ENCODE results near the gene VPS37C. TPM values are rescaled to one million over a fixed set of nuclear protein-coding genes. Genes with fewer than 3 reads are reported as not detected.
"Not testable (repeated sequence)": the region's sequence is repeated elsewhere in the genome, so short reads cannot be mapped to it uniquely, and the experiment has no call there.

VPS37C gene
- total and polyA plus RNA-seq, 4 donors, result 14.8 to 35.8 (median 22.3) TPM

DNA sequence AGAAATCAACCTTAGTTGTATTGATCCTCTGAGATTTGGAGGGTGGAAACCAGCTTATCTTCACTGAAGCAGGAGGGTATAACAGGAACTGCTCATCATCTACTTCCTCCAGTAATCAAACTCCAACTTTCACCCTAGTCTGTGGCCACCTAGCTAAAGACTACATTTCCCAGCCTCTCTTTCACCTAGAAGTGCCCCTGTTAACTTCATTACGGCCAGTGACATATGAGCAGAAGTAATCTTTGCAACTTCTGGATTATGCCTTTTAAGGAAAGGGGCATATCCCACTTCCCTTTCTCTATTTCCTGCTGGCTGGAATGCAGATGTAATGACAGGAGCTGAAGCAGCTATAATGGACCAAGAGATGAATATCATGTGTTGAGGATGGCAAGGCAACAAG lies 7.6 kb upstream of the VPS37C start:
- no peak for DNase-seq
- Histone ChIP-seq H3K9ac (ENCODE audit: insufficient read depth in 1 of 2, low read length in 2 of 2) (no peak overlapping the region), H3K4me3 (no peak overlapping the region), H3K9me3 (ENCODE audit: control insufficient read depth in 4 of 4, insufficient read depth in 3 of 4, low read length in 3 of 4) (no peaks in the 10 kb centered on the region), H3K36me3 (ENCODE audit: control insufficient read depth in 4 of 4, insufficient read depth in 4 of 4, low read length in 4 of 4) (no peaks in the 10 kb centered on the region), H3K27ac (ENCODE audit: low read depth in 1 of 2, low read length in 1 of 2) (no peak overlapping the region), H3K4me1 (ENCODE audit: control insufficient read depth in 5 of 5, insufficient read depth in 5 of 5, low read length in 5 of 5) (no peaks in the 10 kb centered on the region), H3K27me3 (ENCODE audit: control insufficient read depth in 3 of 3, insufficient read depth in 3 of 3, low read length in 2 of 3) (no peaks in the 10 kb centered on the region)
- 46 to 78% methylated on average over 1 of the region's 1 CpG for WGBS, 2 donors
- ATAC-seq (ENCODE audit: insufficient read depth, low FRiP score), result no peak
- no peak for TF ChIP-seq CTCF (IDR thresholded peaks at IDR 0.05; ENCODE audit: control extremely low read depth, extremely low read depth)

- DNase-seq (no peak), ATAC-seq (ENCODE audit: insufficient read depth, low FRiP score) (no peak)
- no peak for TF ChIP-seq CTCF (IDR thresholded peaks at IDR 0.05; ENCODE audit: control extremely low read depth, extremely low read depth)
- Histone ChIP-seq H3K4me3 (no peak overlapping the region), H3K9me3 (ENCODE audit: control insufficient read depth in 4 of 4, insufficient read depth in 3 of 4, low read length in 3 of 4) (no peaks in the 10 kb centered on the region), H3K9ac (ENCODE audit: insufficient read depth in 1 of 2, low read length in 2 of 2) (no peak overlapping the region), H3K27ac (ENCODE audit: low read depth in 1 of 2, low read length in 1 of 2) (no peak overlapping the region), H3K27me3 (ENCODE audit: control insufficient read depth in 3 of 3, insufficient read depth in 3 of 3, low read length in 2 of 3) (no peaks in the 10 kb centered on the region), H3K36me3 (ENCODE audit: control insufficient read depth in 4 of 4, insufficient read depth in 4 of 4, low read length in 4 of 4) (no peaks in the 10 kb centered on the region), H3K4me1 (ENCODE audit: control insufficient read depth in 5 of 5, insufficient read depth in 5 of 5, low read length in 5 of 5) (no peaks in the 10 kb centered on the region)
- WGBS, 2 donors, result 87 to 90% methylated on average over 9 of the region's 9 CpGs
These were observed 6.9 kb upstream of the VPS37C start for GRCh38 chr11:61168042-61168688.

- 85 to 94% methylated on average over 16 to 26 of the region's 31 CpGs for WGBS, 2 donors
- H3K9ac ChIP-seq (ENCODE audit: insufficient read depth in 1 of 2, low read length in 2 of 2); H3K9me3 ChIP-seq (ENCODE audit: control insufficient read depth in 4 of 4, insufficient read depth in 3 of 4, low read length in 3 of 4); DNase-seq; H3K36me3 ChIP-seq (ENCODE audit: control insufficient read depth in 4 of 4, insufficient read depth in 4 of 4, low read length in 4 of 4); H3K27me3 ChIP-seq (ENCODE audit: control insufficient read depth in 3 of 3, insufficient read depth in 3 of 3, low read length in 2 of 3); ATAC-seq (ENCODE audit: insufficient read depth, low FRiP score); H3K4me3 ChIP-seq; H3K27ac ChIP-seq (ENCODE audit: low read depth in 1 of 2, low read length in 1 of 2): not testable (repeated sequence)
- H3K4me1 ChIP-seq (ENCODE audit: control insufficient read depth in 5 of 5, insufficient read depth in 5 of 5, low read length in 5 of 5), result peaks cover 0 to 11% (median 3%) of the 10 kb centered on the region in 5 donors
These were observed 5.1 kb upstream of the VPS37C start for GRCh38 chr11:61166331-61166730.

- H3K4me1 ChIP-seq (ENCODE audit: control insufficient read depth in 5 of 5, insufficient read depth in 5 of 5, low read length in 5 of 5), result peaks cover 0 to 12% (median 3%) of the 10 kb centered on the region in 5 donors
- not testable (repeated sequence) for H3K9ac ChIP-seq (ENCODE audit: insufficient read depth in 1 of 2, low read length in 2 of 2); ATAC-seq (ENCODE audit: insufficient read depth, low FRiP score); H3K9me3 ChIP-seq (ENCODE audit: control insufficient read depth in 4 of 4, insufficient read depth in 3 of 4, low read length in 3 of 4); H3K36me3 ChIP-seq (ENCODE audit: control insufficient read depth in 4 of 4, insufficient read depth in 4 of 4, low read length in 4 of 4); H3K27me3 ChIP-seq (ENCODE audit: control insufficient read depth in 3 of 3, insufficient read depth in 3 of 3, low read length in 2 of 3); H3K27ac ChIP-seq (ENCODE audit: low read depth in 1 of 2, low read length in 1 of 2); H3K4me3 ChIP-seq; DNase-seq
- 38 to 65% methylated on average over 2 to 3 of the region's 7 CpGs for WGBS, 2 donors
These were observed 4.6 kb upstream of the VPS37C start for GRCh38 chr11:61165785-61166184.

Data from lung (tissue), 12 donors.